ENCODE data around the gene ZNF529.
A peak's percentile ranks its signal among the peaks of the same experiment; 100 is the strongest.
"Not testable (repeated sequence)": the region's sequence is repeated elsewhere in the genome, so short reads cannot be mapped to it uniquely, and the experiment has no call there.

The ZNF529 gene
- 43.6 to 48.3 reads per million in 2 donors for total RNA-seq

DNA sequence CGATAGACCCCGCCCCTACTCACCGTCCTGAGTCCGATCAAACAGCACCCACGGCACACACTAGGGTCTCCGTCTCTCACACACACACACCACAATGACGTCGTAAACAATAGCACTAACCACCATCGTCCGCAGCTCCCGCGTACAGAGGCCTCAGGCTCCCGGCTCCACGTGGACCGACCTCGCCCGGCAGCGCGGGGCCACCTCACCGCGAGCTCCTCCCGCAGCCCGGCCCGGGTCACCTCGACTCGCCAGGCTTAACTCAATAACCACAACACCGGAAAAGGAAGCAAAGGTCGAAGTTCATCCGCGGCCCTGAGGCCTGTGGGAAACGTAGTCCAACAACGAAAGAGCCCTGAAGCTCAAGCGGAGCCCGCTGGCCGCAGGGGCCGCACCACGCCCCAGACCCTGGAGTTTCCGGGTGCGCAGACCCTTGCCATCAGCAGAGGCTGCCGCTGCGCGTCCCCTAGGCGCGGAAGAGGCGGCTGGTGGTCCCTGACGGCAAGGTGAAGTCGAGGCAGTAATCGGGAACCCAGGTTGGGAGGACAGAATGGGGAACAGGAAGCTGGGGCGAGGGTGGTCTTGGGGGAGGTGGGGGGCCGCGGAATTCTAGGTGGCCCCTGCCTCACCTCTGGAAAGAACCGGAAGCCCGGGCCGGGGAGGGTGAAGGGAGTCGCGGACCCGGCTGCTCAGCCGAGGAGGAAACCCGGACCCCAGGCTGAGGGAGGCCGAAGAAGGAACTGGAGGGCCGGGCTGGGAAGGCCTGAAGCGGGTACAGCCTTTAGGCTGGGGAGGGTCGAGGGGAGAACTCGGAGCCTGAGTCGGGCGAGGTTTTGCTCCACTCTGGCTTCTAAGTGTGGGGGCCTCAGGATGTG is at the start of gene ZNF529:
TSS of gene ZNF529 (minus strand) at position 273 of the 875 bp plus-strand sequence. CDS start 946 bp downstream, outside the sequence.
- DNase-seq: peak; percentile 56 to 95 (median 87)

DNA sequence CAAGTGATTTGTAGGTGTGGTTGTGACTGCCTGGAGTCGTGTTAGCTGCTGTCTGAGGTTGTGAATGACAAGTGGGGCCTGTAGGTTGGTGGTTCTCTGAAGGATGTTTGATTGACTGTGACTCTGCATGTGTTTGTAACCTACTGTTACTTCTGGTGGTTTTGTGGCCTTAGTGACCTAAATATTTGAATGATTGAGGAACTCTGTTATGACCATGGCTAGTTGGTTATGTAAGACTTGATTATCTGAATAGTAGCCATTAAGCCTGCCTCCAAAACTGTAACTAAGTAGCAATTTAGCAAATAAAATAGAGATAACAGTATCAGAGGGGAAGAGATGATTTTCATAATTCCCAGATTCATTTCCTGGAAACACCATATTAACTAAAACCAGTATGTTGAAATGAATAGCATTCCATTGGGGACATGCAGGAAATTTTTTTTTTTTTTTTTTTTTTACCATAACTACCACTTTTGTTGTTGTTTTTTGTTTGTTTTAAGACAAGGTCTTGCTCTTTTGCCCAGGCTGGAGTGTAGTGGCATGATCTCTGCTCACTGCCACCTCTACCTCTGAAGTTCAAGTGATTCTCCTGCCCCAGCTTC is 32.9 kb upstream of the ZNF529 start:
- no peak for DNase-seq

DNA sequence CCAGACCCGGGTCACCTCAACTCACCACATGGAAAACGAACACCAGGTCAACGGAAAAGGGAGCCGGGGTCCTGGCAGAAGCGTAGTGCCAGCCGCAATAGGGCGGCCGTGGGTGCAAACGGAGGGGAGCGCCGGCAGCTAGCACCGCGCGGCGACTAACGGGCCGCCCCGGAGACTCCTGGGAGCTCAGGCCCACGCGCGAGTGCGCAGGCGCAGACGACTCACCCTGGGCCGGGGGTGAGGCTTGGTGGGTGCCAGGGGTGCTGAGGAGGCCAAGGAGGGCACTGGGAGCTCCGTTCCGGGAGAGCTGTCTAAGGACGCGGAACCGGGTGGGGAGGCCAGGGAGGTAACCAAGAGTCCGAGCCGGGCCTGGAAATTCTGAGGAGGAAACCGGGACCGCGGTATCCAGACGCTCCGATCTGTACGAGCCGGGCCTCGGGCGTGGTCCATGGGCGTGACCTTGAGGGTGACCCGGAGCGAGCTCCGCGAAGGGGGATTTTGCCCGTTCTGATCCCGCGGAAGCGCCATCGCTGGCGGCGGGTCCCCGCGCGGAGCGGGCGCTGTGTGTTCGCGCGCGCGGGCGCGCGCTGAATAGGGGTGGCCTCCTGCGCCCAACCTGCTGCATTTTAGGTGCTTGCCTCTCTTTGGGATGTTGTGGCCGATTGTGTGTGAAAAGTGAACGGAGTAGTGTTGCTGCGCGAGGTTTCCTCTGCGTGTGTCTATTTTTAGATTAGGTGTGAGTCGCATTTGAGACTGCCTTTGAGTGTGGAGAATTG is 32.2 kb upstream of the ZNF529 start, which contains the start of gene ZNF382:
TSS of gene ZNF382 (plus strand) at position 213 of the 776 bp plus-strand sequence. CDS start 4,602 bp downstream, outside the sequence.
- peak; percentile 67 to 91 (median 79) for DNase-seq

DNA sequence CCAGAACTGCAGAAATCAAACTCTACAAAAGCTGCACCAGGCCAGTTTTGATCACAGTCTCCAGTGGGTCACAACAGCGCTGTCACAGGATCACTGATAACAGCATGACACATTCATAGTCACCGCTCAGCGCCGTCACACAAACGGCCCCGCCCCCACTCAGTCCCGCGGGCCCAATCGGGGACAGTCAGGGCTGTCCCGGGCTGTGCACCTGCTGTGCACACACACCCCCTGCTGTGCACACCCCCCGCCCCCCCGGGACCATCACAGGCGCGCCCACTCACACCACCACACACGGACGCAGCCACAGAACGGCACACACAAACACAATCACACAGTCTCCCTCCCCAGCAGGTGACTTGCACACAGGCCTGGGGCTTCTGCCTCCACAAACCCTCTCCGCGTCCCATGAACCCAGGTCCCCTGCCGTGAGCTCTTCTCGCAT is 31.6 kb upstream of the ZNF529 start:
- peak; percentile 71 to 92 (median 85) for DNase-seq

DNA sequence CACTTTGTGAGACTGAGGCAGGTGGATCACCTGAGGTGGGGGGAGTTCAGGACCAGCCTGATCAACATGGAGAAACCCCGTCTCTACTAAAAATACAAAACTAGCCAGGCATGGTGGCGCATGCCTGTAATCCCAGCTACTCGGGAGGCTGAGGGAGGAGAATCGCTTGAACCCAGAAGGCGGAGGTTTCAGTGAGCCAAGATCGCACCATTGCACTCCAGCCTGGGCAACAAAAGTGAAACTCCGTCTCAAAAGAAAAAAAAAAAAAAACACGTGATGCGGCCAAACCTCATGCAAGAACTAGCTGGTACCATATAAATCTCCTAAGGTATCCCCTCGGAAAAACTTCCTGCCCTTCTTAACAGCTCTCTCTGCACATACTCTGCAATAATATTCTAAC is 29.6 kb upstream of the ZNF529 start:
- DNase-seq: not testable (repeated sequence)

DNA sequence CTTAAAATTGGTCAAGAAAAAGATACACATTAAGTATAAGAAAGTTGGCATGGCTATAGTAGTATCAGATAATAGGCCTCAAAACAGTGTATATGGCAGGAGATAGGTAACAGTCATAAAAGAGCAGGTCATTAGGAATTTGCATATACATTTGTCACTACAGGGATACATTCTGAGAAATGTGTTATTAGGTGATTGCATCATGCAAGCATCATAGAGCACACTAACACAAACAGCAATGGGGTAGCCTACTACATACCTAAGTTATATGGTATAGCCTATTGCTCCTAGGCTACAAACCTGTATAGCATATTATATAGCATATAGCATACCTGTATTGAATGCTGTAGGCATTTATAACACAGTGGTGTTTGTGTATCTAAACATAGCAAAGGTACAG is 6.2 kb upstream of the ZNF529 start:
- DNase-seq: no peak

DNA sequence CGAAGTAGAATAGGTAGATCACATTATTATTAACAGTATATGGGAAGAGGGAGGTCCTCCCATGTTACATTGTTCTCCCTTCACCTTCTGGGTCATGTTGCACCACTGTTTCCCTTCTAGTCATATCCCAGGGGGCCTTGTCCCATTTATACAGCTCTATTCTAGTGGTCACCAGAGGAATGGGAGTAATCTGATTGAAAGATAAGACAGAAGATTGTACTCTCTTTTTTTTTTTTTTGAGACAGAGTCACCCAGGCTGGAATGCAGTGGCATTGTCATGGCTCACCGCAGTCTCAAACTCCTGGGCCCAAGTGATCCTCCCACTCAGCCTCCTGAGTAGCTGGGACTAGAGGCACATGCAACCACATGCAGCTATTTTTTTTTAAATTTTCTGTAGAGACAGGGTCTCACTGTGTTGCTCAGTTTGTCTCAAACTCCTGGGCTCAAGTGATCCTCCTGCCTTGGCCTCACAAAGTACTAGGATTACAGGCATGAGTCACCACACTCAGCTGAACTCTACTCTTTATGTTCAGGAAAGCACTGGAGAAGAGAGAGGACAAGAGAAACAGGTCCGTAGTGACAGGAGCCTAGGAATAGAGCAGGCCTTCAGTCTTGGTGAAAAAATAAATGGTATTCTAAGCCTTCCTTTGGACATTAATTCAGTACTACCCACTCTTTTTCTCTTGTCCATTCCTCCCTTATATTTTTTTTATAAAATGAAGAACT is 4.3 kb upstream of the ZNF529 start:
- DNase-seq: no peak

DNA sequence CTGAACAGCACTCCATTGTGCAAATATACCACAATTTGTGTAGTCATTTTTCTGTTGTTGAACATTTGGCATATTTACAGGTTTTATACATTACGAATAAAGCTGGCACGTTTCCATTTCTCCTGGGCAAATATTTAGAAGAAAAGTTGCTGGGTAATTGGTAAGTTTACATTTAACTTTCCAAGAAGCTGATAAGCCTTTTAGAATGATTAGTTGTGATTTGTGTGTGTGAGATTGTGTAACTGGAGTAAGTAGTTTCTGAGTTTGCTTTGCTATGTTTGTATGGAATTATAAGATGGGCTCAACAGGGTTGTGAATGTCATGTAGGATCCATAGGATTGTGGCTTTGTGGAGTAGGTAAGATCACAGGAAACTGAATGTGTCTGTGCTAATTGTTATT is 1.6 kb upstream of the ZNF529 start:
- DNase-seq: no peak

DNA sequence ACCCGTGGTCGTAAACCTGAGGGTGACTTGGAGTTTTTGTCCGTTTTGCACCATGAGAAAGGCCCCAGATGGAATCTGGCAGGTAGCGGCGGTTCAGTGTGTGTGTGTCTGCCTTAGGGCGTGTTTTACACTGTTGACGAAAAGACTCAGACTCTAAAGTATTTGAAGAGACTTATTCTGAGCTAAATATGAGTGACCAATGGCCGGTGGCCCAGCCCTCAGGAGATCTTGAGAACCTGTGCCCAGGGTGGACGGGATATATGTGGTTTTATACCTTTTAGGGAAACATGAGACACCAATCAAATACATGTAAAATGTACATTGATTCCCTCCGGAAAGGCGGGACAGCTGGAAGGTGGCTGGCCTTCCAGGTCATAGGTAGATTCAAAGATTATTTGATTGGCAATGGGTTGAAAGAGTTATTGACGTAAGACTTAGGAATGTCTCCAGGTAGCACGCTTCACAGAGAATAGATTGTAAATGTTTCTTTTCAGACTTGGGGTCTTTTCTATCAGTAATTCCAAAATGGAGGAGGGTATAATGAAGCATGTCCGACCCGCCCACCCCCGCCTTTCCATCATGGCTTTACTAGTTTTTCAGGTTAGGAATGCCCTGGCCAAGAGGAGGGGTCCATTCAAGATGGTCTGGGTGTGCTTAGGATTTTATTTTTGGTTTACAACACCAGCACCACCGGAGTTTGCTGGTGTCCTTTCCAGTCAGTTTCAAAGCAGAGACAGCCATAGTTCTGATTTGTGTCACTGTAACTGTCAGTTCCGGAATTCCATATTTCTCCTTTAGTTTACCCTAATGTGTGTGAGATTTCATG is 1.0 kb upstream of the ZNF529 start:
- DNase-seq: peak in 2 of 5 experiments; percentile 1 to 36

DNA sequence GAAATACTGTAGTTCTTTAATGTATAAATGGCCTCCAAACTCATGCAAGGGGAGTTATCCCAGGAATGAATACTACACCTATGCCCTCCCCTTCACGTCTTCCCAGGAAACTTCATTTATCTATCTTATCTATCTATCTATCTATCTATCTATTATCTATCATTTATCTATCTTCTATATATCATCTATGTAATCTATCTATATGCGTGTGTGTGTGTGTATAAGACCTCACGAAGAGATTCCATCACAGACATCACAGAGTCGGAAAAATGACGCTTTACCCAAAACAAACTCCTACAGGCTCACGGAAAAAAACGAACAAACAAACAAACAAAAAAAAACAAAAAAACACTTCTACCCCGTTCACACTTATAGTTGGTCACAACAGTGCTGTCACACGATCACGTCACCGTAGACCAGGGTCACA is 486 bp downstream of the ZNF529 start:
- no peak for DNase-seq

DNA sequence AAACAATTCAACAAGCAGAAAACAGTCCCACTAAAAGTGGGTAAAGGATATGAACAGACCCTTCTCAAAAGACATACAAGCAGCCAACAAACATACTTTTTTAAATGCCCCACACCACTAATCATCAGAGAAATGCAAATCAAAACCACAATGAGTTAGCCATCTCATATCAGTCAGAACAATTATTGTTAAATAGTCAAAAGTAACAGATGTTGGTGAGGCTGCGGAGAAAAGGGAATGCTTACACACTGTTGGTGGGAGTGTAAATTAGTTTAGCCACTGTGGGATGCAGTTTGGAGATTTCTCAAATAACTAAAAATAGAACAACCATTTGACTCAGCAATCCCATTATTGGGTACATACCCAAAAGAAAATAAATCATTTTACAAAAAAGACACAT is 8.7 kb downstream of the ZNF529 start:
- no peak for DNase-seq

DNA sequence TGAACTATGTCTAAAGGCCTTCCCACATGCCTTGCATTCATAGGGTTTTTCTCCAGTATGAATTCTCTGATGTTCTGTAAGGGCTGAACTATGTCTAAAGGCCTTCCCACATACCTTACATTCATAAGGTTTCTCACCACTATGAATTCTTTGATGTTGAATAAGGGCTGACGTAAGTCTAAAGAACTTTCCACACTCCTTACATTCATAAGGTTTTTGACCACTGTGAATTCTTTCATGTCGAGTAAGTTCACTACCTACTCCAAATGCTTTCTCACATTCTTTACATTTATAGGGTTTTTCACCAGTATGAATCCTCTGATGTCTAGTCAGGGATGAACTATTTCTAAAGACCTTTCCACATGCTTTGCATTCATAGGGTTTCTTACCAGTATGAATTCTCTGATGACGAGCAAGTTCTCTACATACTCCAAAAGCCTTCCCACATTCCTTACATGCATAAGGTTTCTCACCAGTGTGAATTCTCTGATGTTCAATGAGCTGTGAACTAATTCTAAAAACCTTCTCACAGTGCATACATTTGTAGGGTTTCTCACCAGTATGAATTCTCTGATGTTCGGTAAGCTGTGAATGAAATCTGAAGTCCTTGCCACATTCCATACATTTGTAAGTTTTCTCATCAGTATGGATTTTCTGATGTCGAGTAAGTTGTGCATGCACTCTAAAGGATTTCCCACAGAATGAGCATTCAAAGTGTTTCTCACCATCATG is 25.9 kb downstream of the ZNF529 start:
- DNase-seq: peak in 1 of 5 experiments; percentile 4

DNA sequence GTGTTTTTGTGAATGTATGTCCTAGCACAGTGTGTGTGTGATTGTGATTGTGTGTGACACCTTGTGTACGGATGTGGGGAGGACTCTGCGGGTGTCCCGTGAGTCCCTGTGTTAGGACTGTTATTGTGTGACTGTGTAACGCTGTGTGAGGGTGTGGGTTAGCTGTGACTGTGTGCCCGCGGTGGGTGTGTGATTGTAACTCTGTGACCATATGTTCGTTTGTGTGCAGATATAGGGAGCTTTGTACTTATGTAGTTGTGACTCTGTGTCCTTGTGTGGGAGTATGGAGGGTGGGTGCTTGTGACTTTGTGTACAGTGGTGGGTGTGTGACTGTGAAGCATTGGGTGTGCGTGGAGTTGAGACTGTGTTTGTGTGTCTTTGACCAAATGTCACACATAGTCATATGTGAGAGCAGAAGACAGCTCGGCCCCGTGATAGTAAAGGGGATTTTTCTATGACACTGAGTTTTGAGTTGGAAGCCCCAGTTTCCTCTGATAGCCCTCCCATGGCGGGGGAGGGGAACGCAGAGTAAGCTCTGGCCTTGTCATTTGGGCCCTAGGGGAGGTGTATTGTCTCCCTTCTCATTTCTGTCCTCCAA is 44.1 kb downstream of the ZNF529 start:
- DNase-seq: peak in 2 of 5 experiments; percentile 2 to 86

DNA sequence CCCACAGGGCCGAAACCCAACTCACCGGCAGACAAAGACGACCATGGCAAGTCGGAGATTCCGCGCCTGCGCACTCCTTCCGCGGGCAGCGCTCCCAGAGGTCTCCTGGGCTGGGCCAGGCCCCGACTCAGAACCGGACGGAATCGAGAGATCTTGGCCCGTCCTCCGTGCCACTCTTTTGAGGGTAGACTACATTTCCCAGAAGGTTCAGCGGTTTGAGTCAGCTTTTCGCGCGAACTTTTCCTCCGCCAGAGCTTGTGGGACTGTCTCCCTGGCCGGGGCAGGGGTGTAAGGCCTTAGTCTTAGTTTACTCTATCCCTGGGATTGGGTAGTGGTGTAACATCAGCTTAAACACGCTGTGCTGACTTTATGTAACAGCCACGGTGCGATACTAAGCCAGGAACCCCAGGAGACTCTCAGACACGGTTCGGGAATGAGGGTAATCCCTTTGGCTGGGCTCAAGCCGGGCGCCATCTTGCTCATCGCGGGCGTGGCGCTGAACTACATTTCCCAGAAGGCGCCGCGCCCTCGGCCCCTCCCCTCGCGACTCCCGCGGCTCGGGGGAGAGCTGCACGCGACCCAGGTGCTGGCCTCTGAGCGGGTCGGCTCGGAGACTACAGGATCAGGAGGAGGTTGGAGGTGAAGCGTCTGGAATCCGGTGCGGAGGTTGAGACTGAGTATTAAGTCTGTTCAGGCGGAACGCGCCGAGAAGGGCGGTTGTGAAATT is 44.7 kb downstream of the ZNF529 start, which contains the start of gene ZNF260:
TSS of gene ZNF260 (minus strand) at position 78 of the 727 bp plus-strand sequence. CDS start 13,033 bp downstream, outside the sequence.
- peak; percentile 80 to 93 (median 86) for DNase-seq

DNA sequence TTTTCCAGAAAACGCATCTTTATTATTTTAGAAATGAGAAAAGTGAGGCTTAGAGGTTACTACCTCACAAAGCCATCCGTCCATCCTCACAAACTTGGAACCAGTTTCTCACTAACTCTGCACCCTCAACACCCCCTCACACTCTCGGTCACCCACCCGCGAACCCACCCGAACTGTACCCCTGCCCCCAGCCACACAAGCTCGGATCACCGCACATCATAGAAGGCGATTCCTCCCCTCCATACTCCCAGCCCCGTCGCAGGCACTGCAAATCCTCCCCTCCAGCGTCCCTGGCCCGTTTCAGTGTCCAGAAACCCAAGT is 45.3 kb downstream of the ZNF529 start:
- no peak for DNase-seq

DNA sequence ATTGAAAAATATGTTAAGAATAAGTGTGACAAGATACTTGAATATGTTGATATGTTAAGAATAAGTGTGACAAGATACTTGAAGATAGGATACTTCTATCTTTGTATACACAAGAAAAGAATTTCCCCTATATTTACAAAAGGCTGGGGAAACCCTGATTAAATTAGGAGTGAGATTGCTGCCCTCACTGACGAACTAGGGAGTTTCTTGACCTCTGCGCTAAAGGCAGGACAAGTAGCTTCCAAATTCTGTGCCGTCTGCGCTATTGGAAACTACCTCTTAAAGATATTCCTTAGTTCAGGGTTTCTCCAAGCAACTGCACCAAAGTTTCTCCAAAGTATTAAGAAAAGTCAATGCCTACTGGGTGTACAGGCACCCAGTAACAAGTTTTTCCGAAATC is 45.8 kb downstream of the ZNF529 start:
- DNase-seq: no peak

DNA sequence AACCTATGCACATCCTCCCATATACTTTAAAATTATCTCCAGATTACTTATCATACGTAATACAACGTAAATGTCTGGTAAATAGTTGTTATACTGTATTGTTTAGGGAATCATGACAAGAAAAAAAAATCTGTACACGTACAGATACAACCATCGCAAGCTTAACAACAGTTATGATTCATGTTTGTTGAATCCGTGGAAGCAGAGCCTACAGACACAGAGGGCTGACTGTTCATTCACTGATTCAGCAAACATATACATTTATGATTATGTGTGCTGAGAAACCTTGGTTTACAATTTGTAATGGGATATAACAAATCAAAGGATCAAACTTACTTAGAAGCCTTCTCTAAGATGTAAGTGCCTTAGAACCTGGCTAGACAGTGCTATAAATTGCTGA is 46.5 kb downstream of the ZNF529 start:
- no peak for DNase-seq

DNA sequence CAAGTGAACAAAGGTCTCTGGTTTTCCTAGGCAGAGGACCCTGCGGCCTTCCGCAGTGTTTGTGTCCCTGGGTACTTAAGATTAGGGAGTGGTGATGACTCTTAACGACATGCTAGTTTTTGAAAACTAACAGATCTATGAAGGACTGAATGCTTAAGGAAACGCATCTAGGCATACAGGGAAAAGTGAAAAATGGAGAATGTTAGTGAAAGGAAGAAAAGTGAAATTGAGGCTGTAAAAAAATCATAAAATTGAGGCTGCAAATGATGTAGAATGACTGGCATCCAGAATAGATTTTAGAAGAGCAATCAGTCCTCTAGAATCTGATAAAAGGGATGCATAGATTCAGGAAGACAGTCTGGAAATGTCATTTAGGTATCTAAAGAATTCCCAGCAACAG is 48.5 kb downstream of the ZNF529 start:
- no peak for DNase-seq

DNA sequence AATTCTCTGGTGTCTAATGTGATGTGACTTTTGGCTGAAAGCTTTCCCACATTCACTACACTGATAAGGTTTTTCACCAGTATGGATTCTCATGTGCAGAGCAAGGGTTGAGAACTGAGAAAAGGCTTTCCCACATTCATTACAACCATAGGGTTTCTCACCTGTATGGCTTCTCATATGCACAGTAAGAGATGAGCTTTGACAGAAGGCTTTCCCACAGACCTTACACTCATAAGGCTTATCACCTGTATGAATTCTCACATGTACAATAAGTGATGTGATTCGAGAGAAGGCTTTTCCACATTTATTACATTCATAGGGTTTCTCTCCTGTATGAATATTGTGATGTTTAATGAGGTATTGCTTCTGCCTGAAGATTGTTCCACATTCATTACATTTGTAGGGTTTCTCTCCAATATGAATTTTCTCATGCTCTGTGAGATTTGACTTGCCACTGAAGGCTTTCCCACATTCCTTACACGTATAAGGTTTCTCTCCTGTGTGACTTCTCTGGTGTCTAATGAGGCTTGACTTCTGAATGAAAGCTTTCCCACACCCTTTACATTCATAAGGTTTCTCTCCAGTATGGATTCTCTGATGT is 59.0 kb downstream of the ZNF529 start:
- DNase-seq: peak in 1 of 5 experiments; percentile 5
